ENCODE results near the gene HS3ST3A1. TPM values are rescaled to one million over a fixed set of nuclear protein-coding genes. Genes with fewer than 3 reads are reported as not detected.

Gene HS3ST3A1
- total and polyA plus RNA-seq, 2 of the 8 experiments (the other 6 are each of a cell fraction or from before 2014, with no cell fraction given): 5.4 to 5.7 TPM

GRCh38 chr17:13465678-13466077 is 136.1 kb downstream of the HS3ST3A1 start:
- no peak overlapping the region for H2AFZ ChIP-seq (ENCODE audit: low read length)
- H3K36me3 ChIP-seq (ENCODE audit: control insufficient read depth in 2 of 4, insufficient read depth in 4 of 4, low read length in 3 of 4): no peaks in the 10 kb centered on the region
- no peak overlapping the region for H2BK5ac ChIP-seq (ENCODE audit: low read depth, low read length)
- H3K79me1 ChIP-seq (ENCODE audit: low read depth, low read length): no peaks in the 10 kb centered on the region
- DNase-seq (ENCODE audit: low read depth in 1 of 2, low spot score in 2 of 2): no peak
- no peak for FAIRE-seq
- H2BK120ac ChIP-seq (replicated peaks; ENCODE audit: low read depth, low read length): no peak overlapping the region
- WGBS, 2 experiments (ENCODE audit: extremely low coverage in 1 of 2, insufficient coverage in 1 of 2, insufficient read length in 1 of 2, insufficient replicate concordance in 2 of 2, low coverage in 1 of 2, low lambda C conversion rate in 2 of 2, missing lambda C conversion rate in 1 of 2): 86% methylated on average over 3 of the region's 3 CpGs; no CpG with 5 or more reads in 1 of the 2 experiments
- H3K18ac ChIP-seq (ENCODE audit: extremely low read depth, low read length): no peak overlapping the region
- H3K4me1 ChIP-seq (replicated peaks in 1 of 4; ENCODE audit: control insufficient read depth in 3 of 4, insufficient read depth in 4 of 4, low read length in 3 of 4): no peaks in the 10 kb centered on the region
- no peak for TF ChIP-seq ASH2L (IDR thresholded peaks at IDR 0.05; ENCODE audit: low read length)
- TF ChIP-seq USF2 (IDR thresholded peaks at IDR 0.05; ENCODE audit: low read length): no peak
- no peak for TF ChIP-seq TCF12 (IDR thresholded peaks at IDR 0.05; ENCODE audit: low read depth, low read length)
- TF ChIP-seq CREB1 (IDR thresholded peaks at IDR 0.05): no peak
- TF ChIP-seq SP1 (IDR thresholded peaks at IDR 0.05; ENCODE audit: low read depth, low read length): no peak
- TF ChIP-seq JUND (IDR thresholded peaks at IDR 0.05; ENCODE audit: low read length): no peak
- no peak for TF ChIP-seq RXRA (IDR thresholded peaks at IDR 0.05; ENCODE audit: insufficient read depth, low read depth, low read length)
- H3K14ac ChIP-seq (ENCODE audit: insufficient read length): no peak overlapping the region
- no peak overlapping the region for H3K4me2 ChIP-seq (ENCODE audit: insufficient read depth in 1 of 2, low read depth in 2 of 2, low read length in 2 of 2)
- no peaks in the 10 kb centered on the region for H3K23me2 ChIP-seq (ENCODE audit: low read depth, low read length)
- H2BK12ac ChIP-seq (ENCODE audit: low read depth, low read length): no peak overlapping the region
- H4K8ac ChIP-seq (ENCODE audit: extremely low read depth, insufficient read depth, low read length): no peak overlapping the region
- CTCF ChIA-PET (ENCODE audit: partially characterized antibody): no interaction called here
- H3K9ac ChIP-seq (replicated peaks in 1 of 4; ENCODE audit: extremely low read depth in 1 of 4, low read depth in 3 of 4, low read length in 3 of 4): no peak overlapping the region
- H3K79me2 ChIP-seq (ENCODE audit: control insufficient read depth in 1 of 2, insufficient read depth in 2 of 2, low read length in 2 of 2): no peaks in the 10 kb centered on the region
- no peak overlapping the region for H3K27ac ChIP-seq (ENCODE audit: low read depth, low read length)
- H4K5ac ChIP-seq (ENCODE audit: insufficient read length, low read depth, low read length): no peak overlapping the region
- no peak overlapping the region for H4K91ac ChIP-seq (replicated peaks; ENCODE audit: insufficient read length, low read length)
- H3K23ac ChIP-seq (ENCODE audit: insufficient read length): no peak overlapping the region
- no peaks in the 10 kb centered on the region for H4K20me1 ChIP-seq (replicated peaks in 1 of 2; ENCODE audit: control insufficient read depth in 1 of 2, insufficient read depth in 2 of 2, low read length in 2 of 2)
- no peak overlapping the region for H2BK15ac ChIP-seq (ENCODE audit: low read length)
- no peaks in the 10 kb centered on the region for H3K9me3 ChIP-seq (ENCODE audit: insufficient read depth in 2 of 2, low read depth in 1 of 2, low read length in 1 of 2)
- H3K27me3 ChIP-seq (replicated peaks in 1 of 4; ENCODE audit: control insufficient read depth in 3 of 4, extremely low read depth in 1 of 4, insufficient read depth in 3 of 4, low read length in 3 of 4): no peaks in the 10 kb centered on the region
- no peak overlapping the region for H3K4me3 ChIP-seq (ENCODE audit: extremely low read depth in 1 of 4, insufficient read depth in 2 of 4, low read depth in 3 of 4, low read length in 4 of 4)
- POLR2A ChIA-PET (ENCODE audit: partially characterized antibody): no interaction called here
- H2AK5ac ChIP-seq (ENCODE audit: low read depth, low read length): no peak overlapping the region
- no peak overlapping the region for H2BK20ac ChIP-seq (ENCODE audit: low read length)
- H3K4ac ChIP-seq (replicated peaks; ENCODE audit: insufficient read length, low read depth, low read length): no peak overlapping the region
- no peak overlapping the region for H3K56ac ChIP-seq (replicated peaks; ENCODE audit: insufficient read length, low read depth, low read length)
